NCI-H1092 treated with DMSO at 0.1 percent for 48 hours (cell line): ENCODE results near the gene CINP.

Experiments
- DNase-seq: peaks from one replicate; lab custom pipeline; 2025; lab: John Stamatoyannopoulos, UW

Gene CINP

GRCh38 chr14:102362545-102363181 lies at the start of gene CINP, which contains the start of gene TECPR2:
Gene CINP, minus strand, starts transcription at chr14:102362890. Its CDS starts 39 bp downstream, at chr14:102362851.
Gene TECPR2, plus strand, starts transcription at chr14:102362941. Its CDS starts 13,781 bp downstream, at chr14:102376722.
- DNase-seq, result peak; percentile 94

GRCh38 chr14:102408724-102409123 lies 46.0 kb upstream of the CINP start:
- DNase-seq, result no peak

GRCh38 chr14:102407258-102407657 lies 44.6 kb upstream of the CINP start:
- DNase-seq, result no peak

GRCh38 chr14:102403028-102403427 lies 40.3 kb upstream of the CINP start:
- DNase-seq, result no peak

GRCh38 chr14:102396521-102396920 lies 33.8 kb upstream of the CINP start:
- no peak for DNase-seq

GRCh38 chr14:102394717-102395375 lies 32.2 kb upstream of the CINP start:
- no peak for DNase-seq

- DNase-seq, result peak; percentile 89
These were observed 29.8 kb upstream of the CINP start for GRCh38 chr14:102392506-102392905.

- no peak for DNase-seq
These were observed 27.6 kb upstream of the CINP start for GRCh38 chr14:102390064-102390855.

GRCh38 chr14:102389246-102389645 lies 26.6 kb upstream of the CINP start:
- DNase-seq, result no peak

GRCh38 chr14:102387086-102387485 lies 24.4 kb upstream of the CINP start:
- no peak for DNase-seq

GRCh38 chr14:102378830-102379229 lies 16.1 kb upstream of the CINP start:
- DNase-seq, result no peak

GRCh38 chr14:102377696-102378095 lies 15.0 kb upstream of the CINP start:
- no peak for DNase-seq

GRCh38 chr14:102375119-102375518 lies 12.4 kb upstream of the CINP start:
- no peak for DNase-seq

GRCh38 chr14:102374264-102374663 lies 11.6 kb upstream of the CINP start:
- no peak for DNase-seq

GRCh38 chr14:102373110-102373509 lies 10.4 kb upstream of the CINP start:
- DNase-seq, result no peak

- DNase-seq, result no peak
These were observed 8.7 kb upstream of the CINP start for GRCh38 chr14:102371361-102371760.

GRCh38 chr14:102370305-102370809 lies 7.7 kb upstream of the CINP start:
- no peak for DNase-seq

- DNase-seq, result no peak
These were observed 673 bp upstream of the CINP start for GRCh38 chr14:102363182-102363943.

GRCh38 chr14:102362084-102362483 lies 606 bp downstream of the CINP start:
- DNase-seq, result no peak

GRCh38 chr14:102360388-102360787 lies 2.3 kb downstream of the CINP start:
- DNase-seq, result no peak

- no peak for DNase-seq
These were observed 3.3 kb downstream of the CINP start for GRCh38 chr14:102359341-102359740.

GRCh38 chr14:102356280-102356679 lies 6.4 kb downstream of the CINP start:
- DNase-seq, result no peak
